HG03565 (cell line): ENCODE results near the gene CDR2.
"Not testable (repeated sequence)": the region's sequence is repeated elsewhere in the genome, so short reads cannot be mapped to it uniquely, and the experiment has no call there.

Experiments
- ATAC-seq: cut with Tn5 transposase; IDR thresholded peaks from one replicate; pipeline ENCODE4 v1.9.1; 2021; ENCODE audit warnings: mild to moderate bottlenecking, moderate library complexity; ENCODE audit not compliant: unreplicated experiment

The CDR2 gene

GRCh38 chr16:22375963-22376640, 1.7 kb upstream of the CDR2 start:
- ATAC-seq: no peak

- ATAC-seq: no peak
Measured at GRCh38 chr16:22375117-22375962, 921 bp upstream of the CDR2 start.

DNA sequence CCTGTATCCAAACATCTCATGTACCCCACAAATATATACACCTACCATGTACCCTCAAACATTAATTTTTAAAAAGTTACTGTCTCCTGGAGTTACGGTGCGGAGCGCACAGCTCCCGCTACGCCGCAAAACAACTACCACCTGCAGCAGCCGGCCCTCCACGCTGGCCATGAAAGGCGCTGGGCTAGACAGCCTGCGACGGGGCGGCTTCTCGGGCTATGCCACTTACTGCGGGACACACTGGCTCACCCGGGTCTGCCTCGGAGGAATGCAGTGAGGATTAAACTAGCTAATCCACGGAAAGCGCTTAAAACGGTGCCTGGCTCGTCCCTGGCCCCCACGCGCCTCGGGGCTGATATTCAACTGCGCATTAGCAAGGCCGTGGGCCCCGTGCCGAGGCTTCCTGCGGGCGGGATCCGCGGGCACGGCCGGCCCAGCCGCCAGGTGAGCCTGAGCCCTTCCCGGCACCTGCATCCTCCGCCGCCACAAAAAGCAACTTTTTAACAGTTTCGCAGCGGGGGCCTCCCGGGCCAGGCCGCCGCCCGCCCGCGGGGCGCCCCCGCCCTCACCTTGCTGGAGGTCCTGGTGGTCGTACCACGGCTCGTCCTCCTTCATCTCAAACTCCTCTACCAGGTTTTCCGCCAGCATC, 633 bp downstream of the CDR2 start:
- peak; percentile 8 for ATAC-seq

- ATAC-seq: no peak
Measured at GRCh38 chr16:22372882-22373661, 1.3 kb downstream of the CDR2 start.

GRCh38 chr16:22370038-22370820, 4.2 kb downstream of the CDR2 start:
- ATAC-seq: no peak

- no peak for ATAC-seq
Measured at GRCh38 chr16:22369221-22369811, 5.1 kb downstream of the CDR2 start.

- ATAC-seq: not testable (repeated sequence)
Measured at GRCh38 chr16:22368200-22368826, 6.1 kb downstream of the CDR2 start.

DNA sequence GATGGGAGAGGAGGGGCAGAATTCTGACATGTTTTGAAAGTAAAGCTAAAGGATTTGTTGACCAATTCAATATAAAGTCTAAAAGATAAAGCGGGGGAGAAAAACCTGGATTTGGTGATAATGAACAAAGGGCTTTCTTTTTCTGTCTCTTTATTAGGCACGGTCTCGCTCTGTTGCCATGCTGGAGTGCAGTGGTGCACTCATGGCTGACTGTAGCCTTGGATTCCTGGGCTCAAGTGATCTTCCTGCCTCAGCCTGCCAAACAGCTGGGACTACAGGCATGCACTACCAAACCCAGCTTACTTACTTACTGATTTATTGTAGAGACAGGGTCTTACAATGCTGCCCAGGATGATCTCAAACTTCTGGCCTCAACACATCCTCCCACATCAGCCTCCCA, 7.5 kb downstream of the CDR2 start:
- ATAC-seq: no peak

- ATAC-seq: no peak
Measured at GRCh38 chr16:22366371-22366770, 8.0 kb downstream of the CDR2 start.

- ATAC-seq: no peak
Measured at GRCh38 chr16:22364241-22364640, 10.2 kb downstream of the CDR2 start.

DNA sequence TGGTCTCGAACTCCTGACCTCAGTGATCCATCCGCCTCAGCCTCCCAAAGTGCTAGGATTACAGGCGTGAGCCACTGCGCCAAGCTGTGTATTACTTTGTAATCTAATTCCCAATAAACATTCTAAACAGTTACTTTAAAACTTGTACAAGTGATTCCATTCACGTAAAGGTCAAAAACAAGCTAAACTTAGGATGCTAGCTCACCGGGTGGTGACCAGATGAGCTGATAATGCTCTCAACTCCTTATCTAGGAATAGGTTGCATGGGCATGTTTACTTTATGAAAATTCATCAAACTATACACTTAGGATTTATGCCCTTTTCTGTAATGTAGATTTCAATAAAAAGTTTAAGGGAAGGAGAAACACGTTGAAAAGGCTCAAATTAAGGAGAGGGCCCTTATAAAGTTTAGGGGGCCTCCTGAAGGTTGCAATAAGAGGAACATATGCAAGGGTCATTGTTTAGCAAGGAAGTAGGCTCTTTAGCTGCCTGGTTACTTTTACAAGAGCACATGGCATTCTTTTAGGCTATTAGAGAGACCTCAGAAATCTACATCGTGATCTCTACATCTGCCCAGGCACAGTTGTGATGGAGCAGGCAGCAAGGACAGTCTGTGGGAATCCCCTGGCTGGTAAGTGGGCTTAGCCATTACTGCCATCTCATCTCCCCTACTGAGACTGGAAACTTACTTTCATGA, 13.3 kb downstream of the CDR2 start:
- no peak for ATAC-seq

DNA sequence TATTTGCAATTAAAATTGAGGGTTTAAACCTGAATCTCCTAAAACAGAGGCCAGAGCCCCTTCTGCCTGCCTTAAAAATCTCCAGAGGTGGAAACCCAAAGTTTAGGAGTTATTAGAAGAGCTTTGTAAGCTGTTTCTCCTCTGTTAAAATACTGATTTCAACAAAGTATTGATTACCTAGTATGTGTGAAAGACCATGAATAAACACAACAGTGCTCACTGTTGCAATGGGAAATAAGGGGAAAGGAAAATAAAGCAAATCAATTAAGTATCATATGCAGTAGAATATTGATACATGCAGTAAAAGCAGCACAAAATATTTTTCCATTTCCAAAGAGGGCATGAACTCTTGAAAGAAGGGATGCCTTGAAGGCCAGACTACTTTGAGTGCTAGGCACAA, 14.7 kb downstream of the CDR2 start:
- ATAC-seq: no peak

GRCh38 chr16:22358000-22358399, 16.4 kb downstream of the CDR2 start:
- ATAC-seq: no peak

GRCh38 chr16:22357635-22357971, 16.8 kb downstream of the CDR2 start:
- no peak for ATAC-seq

DNA sequence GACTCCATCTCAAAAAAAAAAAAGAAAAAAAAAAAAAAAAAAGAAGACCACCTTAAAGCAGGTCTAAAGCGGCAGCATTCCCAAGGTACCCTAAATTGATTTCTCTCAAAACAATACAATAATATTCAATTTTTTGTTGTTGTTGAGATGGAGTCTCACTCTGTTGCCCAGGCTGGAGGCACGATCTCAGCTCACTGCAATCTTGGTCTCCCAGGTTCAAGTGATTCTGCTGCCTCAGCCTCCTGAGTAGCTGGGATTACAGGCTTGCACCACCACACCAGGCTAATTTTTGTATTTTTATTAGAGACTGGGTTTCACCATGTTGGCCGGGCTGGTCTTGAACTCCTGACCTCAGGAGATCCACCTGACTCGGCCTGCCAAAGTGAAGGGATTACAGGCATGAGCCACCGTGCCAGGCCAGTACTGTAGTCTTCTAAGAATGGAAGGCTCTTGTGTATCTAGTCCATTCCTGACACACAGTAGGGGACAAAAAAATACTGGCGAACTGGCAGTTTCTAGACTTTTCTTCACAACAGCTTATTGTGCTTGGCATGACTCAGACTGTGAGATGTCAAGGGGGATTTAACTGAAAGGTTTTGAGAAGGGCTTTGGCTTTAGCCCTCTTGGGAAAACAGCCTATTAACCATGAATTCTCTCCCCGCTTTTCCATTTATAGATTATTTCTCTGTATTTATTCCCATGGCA, 17.3 kb downstream of the CDR2 start:
- ATAC-seq: no peak

GRCh38 chr16:22355487-22355908, 18.9 kb downstream of the CDR2 start:
- ATAC-seq: no peak

DNA sequence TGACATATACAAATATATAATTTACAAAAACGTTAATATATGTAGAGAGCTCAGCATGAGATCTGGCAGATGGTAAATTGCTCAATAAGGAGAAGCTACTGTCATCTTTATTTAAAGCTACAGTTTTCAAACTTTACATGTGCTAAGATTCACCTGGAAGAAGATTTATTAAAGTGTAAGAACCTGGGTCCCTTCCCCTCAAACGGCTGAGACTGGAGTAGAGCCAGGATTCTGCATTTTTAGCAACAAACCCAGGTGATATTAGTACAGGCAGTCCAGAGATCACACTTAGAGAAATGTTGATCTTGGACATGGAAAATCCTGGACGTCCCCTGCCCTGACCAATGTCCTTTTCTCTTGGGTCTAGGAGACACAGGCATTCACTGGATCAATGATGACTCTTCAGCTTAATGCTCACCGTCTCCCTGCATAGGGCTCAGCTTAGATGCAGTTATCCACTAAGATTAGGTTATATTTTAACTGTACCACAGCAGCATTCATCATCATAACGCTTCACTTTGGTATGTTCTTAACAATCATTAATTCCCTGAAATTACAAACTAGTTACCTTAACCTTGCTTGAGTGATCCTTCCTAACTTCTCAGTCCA, 20.4 kb downstream of the CDR2 start:
- ATAC-seq: no peak
